Mesothelial cell of epicardium (in vitro differentiated cells): ENCODE measurements around the gene NAALADL2. TPM values are rescaled to one million over a fixed set of nuclear protein-coding genes. Genes with fewer than 3 reads are reported as not detected.

Experiments used
- DNase-seq, 2 experiments: peaks; one replicate each; pipeline ENCODE4 v3.0.0; 2021; ENCODE audit warnings: low spot score in 2 of 2; ENCODE audit not compliant: unreplicated experiment in 2 of 2
- H3K27ac Mint-ChIP-seq: 2 replicates; pipeline ENCODE4 v1.8.0; 2021; ENCODE audit warnings: mixed read lengths
- H3K27me3 Mint-ChIP-seq: 2 replicates; pipeline ENCODE4 v1.8.0; 2021; ENCODE audit warnings: low read depth, mixed read lengths
- H3K36me3 Mint-ChIP-seq: 2 replicates; pipeline ENCODE4 v1.8.0; 2021; ENCODE audit warnings: mixed read lengths
- H3K4me1 Mint-ChIP-seq: 2 replicates; pipeline ENCODE4 v1.8.0; 2021; ENCODE audit warnings: mixed read lengths
- H3K4me3 Mint-ChIP-seq: 2 replicates; pipeline ENCODE4 v1.8.0; 2021; ENCODE audit warnings: mild to moderate bottlenecking, moderate library complexity, mixed read lengths
- H3K9me3 Mint-ChIP-seq: 2 replicates; pipeline ENCODE4 v1.8.0; 2021; ENCODE audit warnings: mixed read lengths
- total RNA-seq: library from RNA; stranded (reverse); gene quantifications from 3 replicates; pipeline ENCODE4 v1.2.1, GENCODE V29; 2021
- TF ChIP-seq, protein P1 (sequence below): fragments of 200-600 bp; sonication (generic); IDR thresholded peaks from one replicate; pipeline ENCODE4 v1.5.0; 2021; ENCODE audit warnings: antibody characterized with exemption; ENCODE audit not compliant: unreplicated experiment

The NAALADL2 gene
- total RNA-seq, 1 donor from 2014 or later, result 27.9 TPM

DNA sequence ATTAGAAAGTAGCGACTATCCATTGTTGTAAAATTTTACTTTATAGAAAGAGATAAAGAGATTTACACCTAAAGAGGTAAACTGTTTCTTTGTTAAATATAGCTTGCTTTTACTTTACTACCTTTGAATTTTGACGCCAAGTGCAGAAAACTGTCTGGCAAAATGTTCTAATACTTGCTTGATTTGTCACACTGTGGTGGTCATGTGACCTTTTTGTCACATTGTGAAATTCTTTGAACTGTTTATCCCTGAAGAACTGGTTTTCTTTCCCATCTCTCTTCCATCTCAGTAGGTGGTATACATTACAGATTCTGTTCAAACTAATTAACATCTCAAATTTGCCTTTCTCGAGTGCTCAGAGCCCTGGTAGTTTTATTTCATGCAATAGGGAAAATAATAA is 327.4 kb downstream of the NAALADL2 start:
- Mint-ChIP-seq H3K27ac (no peak overlapping the region), H3K36me3 (no peaks in the 10 kb centered on the region), H3K27me3 (no peaks in the 10 kb centered on the region), H3K4me3 (no peak overlapping the region), H3K9me3 (peaks cover 22% of the 10 kb centered on the region), H3K4me1 (no peaks in the 10 kb centered on the region)
- no peak for DNase-seq
- TF ChIP-seq, protein P1, sequence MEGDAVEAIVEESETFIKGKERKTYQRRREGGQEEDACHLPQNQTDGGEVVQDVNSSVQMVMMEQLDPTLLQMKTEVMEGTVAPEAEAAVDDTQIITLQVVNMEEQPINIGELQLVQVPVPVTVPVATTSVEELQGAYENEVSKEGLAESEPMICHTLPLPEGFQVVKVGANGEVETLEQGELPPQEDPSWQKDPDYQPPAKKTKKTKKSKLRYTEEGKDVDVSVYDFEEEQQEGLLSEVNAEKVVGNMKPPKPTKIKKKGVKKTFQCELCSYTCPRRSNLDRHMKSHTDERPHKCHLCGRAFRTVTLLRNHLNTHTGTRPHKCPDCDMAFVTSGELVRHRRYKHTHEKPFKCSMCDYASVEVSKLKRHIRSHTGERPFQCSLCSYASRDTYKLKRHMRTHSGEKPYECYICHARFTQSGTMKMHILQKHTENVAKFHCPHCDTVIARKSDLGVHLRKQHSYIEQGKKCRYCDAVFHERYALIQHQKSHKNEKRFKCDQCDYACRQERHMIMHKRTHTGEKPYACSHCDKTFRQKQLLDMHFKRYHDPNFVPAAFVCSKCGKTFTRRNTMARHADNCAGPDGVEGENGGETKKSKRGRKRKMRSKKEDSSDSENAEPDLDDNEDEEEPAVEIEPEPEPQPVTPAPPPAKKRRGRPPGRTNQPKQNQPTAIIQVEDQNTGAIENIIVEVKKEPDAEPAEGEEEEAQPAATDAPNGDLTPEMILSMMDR, result no peak

DNA sequence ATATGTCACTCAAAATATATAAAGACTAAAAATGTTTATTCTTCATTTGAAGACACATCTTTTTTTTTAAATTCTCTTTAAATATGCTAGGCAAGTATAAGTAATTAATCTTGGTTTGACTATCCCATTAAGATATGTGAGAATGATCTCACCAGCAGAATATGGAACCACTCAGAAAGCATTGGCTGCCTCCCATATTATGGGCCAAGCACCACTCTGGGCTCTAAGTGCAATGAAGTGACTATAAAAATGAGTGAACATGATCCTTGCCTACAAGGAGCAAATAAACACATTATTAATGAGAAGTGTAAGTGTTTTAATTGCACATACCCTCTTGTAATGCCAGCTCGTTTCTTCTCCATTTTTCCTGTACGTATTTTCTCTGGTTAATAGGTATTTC is 328.5 kb downstream of the NAALADL2 start:
- H3K36me3 Mint-ChIP-seq, result no peaks in the 10 kb centered on the region
- TF ChIP-seq, protein P1, result no peak
- peaks cover 22% of the 10 kb centered on the region for H3K9me3 Mint-ChIP-seq
- no peaks in the 10 kb centered on the region for H3K4me1 Mint-ChIP-seq
- DNase-seq, result no peak
- H3K27ac Mint-ChIP-seq, result no peak overlapping the region
- no peaks in the 10 kb centered on the region for H3K27me3 Mint-ChIP-seq
- H3K4me3 Mint-ChIP-seq, result no peak overlapping the region

DNA sequence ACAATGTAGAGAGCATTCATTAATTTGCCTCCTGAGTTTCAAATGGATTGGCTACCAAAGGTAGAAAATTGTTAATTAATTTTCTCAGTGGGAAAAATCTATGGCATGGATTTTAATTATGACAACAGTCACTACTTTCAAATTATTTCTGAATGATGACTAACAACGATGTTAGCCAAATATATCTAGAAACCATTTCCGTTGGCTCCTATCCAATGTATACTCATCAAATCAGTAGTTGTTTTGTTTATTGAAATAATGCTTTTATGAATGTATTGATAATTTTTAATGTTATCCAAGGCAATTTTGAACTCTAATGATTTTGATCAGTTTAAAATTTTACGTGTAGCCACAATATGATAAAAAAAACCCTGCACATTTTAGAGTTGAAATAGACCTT is 333.4 kb downstream of the NAALADL2 start:
- H3K36me3 Mint-ChIP-seq, result no peaks in the 10 kb centered on the region
- H3K27me3 Mint-ChIP-seq, result no peaks in the 10 kb centered on the region
- TF ChIP-seq, protein P1, result no peak
- DNase-seq, result no peak
- H3K4me3 Mint-ChIP-seq, result no peak overlapping the region
- peaks cover 36% of the 10 kb centered on the region for H3K9me3 Mint-ChIP-seq
- no peak overlapping the region for H3K27ac Mint-ChIP-seq
- no peaks in the 10 kb centered on the region for H3K4me1 Mint-ChIP-seq

GRCh38 chr3:175193815-175194518 is 334.8 kb downstream of the NAALADL2 start:
- Mint-ChIP-seq H3K27me3 (no peaks in the 10 kb centered on the region), H3K4me1 (no peaks in the 10 kb centered on the region), H3K4me3 (no peak overlapping the region), H3K9me3 (peaks cover 31% of the 10 kb centered on the region), H3K36me3 (no peaks in the 10 kb centered on the region), H3K27ac (no peak overlapping the region)
- DNase-seq, result no peak
- TF ChIP-seq, protein P1, result no peak

DNA sequence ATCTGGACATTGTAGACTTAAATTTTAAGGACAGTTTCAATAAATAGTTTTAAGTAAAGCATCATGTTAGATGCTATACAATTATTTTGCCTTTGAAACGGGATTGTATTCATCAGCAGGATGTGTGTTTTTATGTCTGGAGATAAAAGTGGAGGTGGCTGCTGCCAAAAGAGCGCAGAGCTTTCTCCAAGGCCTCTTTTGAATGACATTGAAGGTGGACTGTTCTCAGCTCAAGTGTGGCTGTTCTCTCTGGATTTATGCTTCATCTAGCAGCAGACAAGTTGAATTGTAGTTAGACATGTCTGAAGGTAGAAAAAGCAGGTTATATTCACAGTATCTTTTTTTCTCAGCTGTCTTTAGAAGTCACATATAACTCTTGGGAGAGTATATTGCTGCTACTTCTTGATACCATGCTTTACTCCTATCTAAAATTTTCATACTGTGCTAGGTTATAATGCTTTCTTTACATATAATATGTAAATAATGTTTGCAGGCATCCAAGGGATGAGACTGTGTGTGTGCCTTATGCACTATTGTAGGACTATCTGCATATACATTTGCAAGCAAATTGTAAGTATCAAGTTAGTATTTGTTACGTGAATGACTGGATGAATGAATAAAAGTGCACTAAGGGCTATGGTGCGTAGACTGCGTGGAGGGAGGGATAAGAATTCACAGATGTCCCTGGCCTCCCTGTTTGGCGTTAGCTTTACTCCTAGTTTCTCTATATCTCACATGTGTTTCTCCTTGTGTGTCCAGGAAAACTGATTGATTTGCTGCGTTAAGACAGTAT is 340.1 kb downstream of the NAALADL2 start:
- no peak for DNase-seq
- Mint-ChIP-seq H3K4me3 (no peak overlapping the region), H3K4me1 (peaks cover 6% of the 10 kb centered on the region), H3K27ac (no peak overlapping the region), H3K27me3 (no peaks in the 10 kb centered on the region), H3K9me3 (peaks cover 29% of the 10 kb centered on the region), H3K36me3 (peaks cover 2% of the 10 kb centered on the region)
- TF ChIP-seq, protein P1, result no peak
